ENCODE results near the gene ITPK1. TPM values are rescaled to one million over a fixed set of nuclear protein-coding genes. Genes with fewer than 3 reads are reported as not detected.

ITPK1 gene
- total and polyA plus RNA-seq, 10 of the 15 experiments (the other 5 are each of a cell fraction or from before 2014, with no cell fraction given): 1.3 to 73.2 (median 27.0) TPM

DNA sequence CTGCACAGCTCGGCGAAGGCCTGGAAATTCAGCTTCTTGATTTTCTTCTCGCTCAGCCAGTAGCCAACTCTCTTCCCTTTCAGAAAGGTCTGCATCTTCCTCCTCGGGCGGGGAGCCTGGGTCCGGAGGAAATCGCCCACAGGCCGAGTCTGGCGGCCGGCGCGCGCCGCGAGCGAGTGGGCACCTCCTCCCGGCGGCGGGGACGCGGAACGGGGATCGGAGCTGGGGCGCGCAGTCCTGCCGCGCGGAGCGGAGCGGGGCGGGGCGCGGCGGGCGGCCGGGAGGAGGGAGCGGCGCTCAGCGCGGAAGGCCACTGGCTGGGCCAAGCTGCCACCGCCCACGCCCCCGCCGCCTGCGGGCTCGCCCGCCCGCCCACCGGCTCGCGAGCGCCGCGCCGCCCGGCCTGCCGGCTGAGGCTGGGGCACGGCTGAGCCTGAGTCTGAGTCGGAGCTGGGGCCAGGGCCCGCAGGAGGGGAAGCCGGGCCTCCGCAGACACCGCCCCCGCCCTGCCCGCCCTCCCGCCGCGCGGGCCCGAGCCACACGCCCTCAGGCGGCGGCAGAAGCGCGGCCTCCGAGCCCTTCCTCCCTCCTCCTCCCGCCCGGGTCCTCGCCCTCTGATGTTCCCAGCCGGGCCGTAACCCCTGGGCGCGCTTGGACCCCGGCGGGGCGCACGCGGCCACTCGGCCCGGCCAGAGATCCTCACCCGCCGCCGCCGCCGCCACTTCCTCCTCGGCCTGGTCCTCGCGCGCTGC lies 480 bp downstream of the ITPK1 start (continued):
- TF ChIP-seq LARP7 (IDR thresholded peaks at IDR 0.05): peak; percentile 54
- TF ChIP-seq TCF3 (IDR thresholded peaks at IDR 0.05; ENCODE audit: borderline replicate concordance, insufficient read depth, low read depth, low read length): peak; percentile 52; the same call in 1 of the 2 replicates
- TF ChIP-seq, protein P1, sequence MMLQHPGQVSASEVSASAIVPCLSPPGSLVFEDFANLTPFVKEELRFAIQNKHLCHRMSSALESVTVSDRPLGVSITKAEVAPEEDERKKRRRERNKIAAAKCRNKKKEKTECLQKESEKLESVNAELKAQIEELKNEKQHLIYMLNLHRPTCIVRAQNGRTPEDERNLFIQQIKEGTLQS (IDR thresholded peaks at IDR 0.05; ENCODE audit: borderline replicate concordance, extremely low read depth, low read depth, low read length): no peak
- TF ChIP-seq TCF7 (IDR thresholded peaks at IDR 0.05; ENCODE audit: borderline replicate concordance): no peak
- no peak for TF ChIP-seq STAT1 (conservative IDR thresholded peaks at IDR 0.05)
- 0 out of 2 replicates have a peak, but pooled peaks have one; percentile 49 for TF ChIP-seq MXI1 (IDR thresholded peaks at IDR 0.05; ENCODE audit: low read depth, low read length)
- peak; percentile 62; the same call in 1 of the 2 replicates for TF ChIP-seq RB1 (IDR thresholded peaks at IDR 0.05; ENCODE audit: borderline replicate concordance)

DNA sequence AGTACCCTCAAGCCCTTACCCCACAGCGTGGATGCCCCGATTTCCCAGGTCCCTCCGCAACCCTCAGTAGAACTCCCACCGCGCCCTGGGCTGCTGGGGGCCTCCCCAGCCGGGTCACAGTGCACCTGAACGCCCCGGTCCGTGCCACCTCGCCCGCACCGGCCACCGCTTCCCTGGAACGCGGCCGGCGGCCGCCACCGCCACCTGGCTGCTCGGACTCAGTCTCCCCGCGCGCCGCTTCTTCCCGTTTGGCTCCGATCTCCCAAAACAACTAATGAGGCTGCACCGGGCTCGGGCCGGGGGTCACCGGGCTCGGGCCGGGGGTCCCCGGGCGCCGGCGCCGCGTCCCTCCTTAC lies 1.0 kb downstream of the ITPK1 start:
- H3K9ac ChIP-seq (ENCODE audit: control insufficient read depth, insufficient read depth, low read length): peak overlapping the region; percentile 77
- no peaks in the 10 kb centered on the region for H3K27me3 ChIP-seq (replicated peaks in 1 of 2; ENCODE audit: control insufficient read depth in 2 of 2, insufficient read depth in 2 of 2, low read length in 1 of 2)
- ATAC-seq: no peak
- H3K36me3 ChIP-seq (ENCODE audit: control insufficient read depth in 2 of 2, insufficient read depth in 2 of 2, low read length in 1 of 2): no peaks in the 10 kb centered on the region
- in situ Hi-C loops (cut with MboI) (loop anchor here (5.0 kb wide), 1 partner anchor 103 kb away; no protein-coding TSS in a partner anchor), intact Hi-C loops (cut with micrococcal nuclease; ENCODE audit: unreplicated experiment) (loop anchor here (5.0 kb wide), 1 partner anchor 93 kb away; the partner anchor contains the start of genes GON7 and UBR7)
- TF ChIP-seq DPF2 (IDR thresholded peaks at IDR 0.05): peak; percentile 49; the same call in 1 of the 2 replicates
- TF ChIP-seq NFYA (IDR thresholded peaks at IDR 0.05; ENCODE audit: borderline replicate concordance, low read depth, low read length): no peak
- peak; percentile 56 for TF ChIP-seq HDAC6 (IDR thresholded peaks at IDR 0.05; ENCODE audit: unreplicated experiment)
- peak overlapping the region; percentile 38 for H3K27ac ChIP-seq (ENCODE audit: control insufficient read depth, insufficient read depth)
- H3K9me3 ChIP-seq (replicated peaks; ENCODE audit: control insufficient read depth, insufficient read depth, low read length): no peaks in the 10 kb centered on the region
- ChIA-PET RAD21 (ENCODE audit: unreplicated experiment) (interaction anchor here (0.6 to 7.4 kb wide), 18 partner anchors 22 to 163 kb away, joined by 3 to 163 read pairs (median 20); partner anchors contain the start of genes GON7, LYSET, MOAP1 and UBR7), POLR2A (interaction anchor here (0.9 to 2.8 kb wide), 4 partner anchors 9 to 70 kb away, joined by 3 to 22 read pairs (median 3); partner anchors contain the start of genes LYSET and MOAP1), CTCF (interaction anchor here (1.0 to 7.1 kb wide), 19 partner anchors 10 to 321 kb away, joined by 3 to 287 read pairs (median 35); partner anchors contain the start of genes GOLGA5, GON7, LYSET and MOAP1), SMC1A (ENCODE audit: uncharacterized antibody, unreplicated experiment) (interaction anchor here (0.7 to 8.1 kb wide), 16 partner anchors 11 to 432 kb away, joined by 3 to 103 read pairs (median 21); partner anchors contain the start of genes GON7 and UBR7)
- H4K20me1 ChIP-seq (ENCODE audit: control insufficient read depth, insufficient read depth): no peaks in the 10 kb centered on the region
- peak overlapping the region; percentile 68 for H2AFZ ChIP-seq (ENCODE audit: control insufficient read depth, low read depth, low read length)
- peak overlapping the region; percentile 68 for H3K4me2 ChIP-seq (ENCODE audit: control insufficient read depth, insufficient read depth)
- peaks cover 17% of the 10 kb centered on the region for H3K4me1 ChIP-seq (ENCODE audit: control insufficient read depth, insufficient read depth, low read length)
- no peak for DNase-seq (ENCODE audit: low read depth, low spot score)
- H3K4me3 ChIP-seq: peak overlapping the region; percentile 99
- TSS peak; percentile 67 for BruUV-seq (replicated peaks)
- 3% methylated on average over 38 of the region's 38 CpGs for WGBS (ENCODE audit: insufficient coverage, insufficient replicate concordance, low lambda C conversion rate, missing lambda C conversion rate)
- H3K79me2 ChIP-seq (ENCODE audit: control insufficient read depth, insufficient read depth, low read length): peaks cover 41% of the 10 kb centered on the region
- FAIRE-seq: no peak

Data from GM12878 (cell line).